Measurements from ENCODE around the gene TRIP10. TPM values are rescaled to one million over a fixed set of nuclear protein-coding genes. Genes with fewer than 3 reads are reported as not detected.

Gene TRIP10
- total RNA-seq, 4 donors from 2014 or later, result 48.9 to 65.8 (median 58.8) TPM

GRCh38 chr19:6711078-6711361, 28.5 kb upstream of the TRIP10 start:
- Histone ChIP-seq H3K27ac (no peak overlapping the region), H3K27me3 (no peaks in the 10 kb centered on the region), H3K36me3 (no peaks in the 10 kb centered on the region), H3K4me3 (replicated peaks in 1 of 3) (no peak overlapping the region), H3K9me3 (no peaks in the 10 kb centered on the region), H3K4me1 (no peaks in the 10 kb centered on the region)
- TF ChIP-seq, protein P1, sequence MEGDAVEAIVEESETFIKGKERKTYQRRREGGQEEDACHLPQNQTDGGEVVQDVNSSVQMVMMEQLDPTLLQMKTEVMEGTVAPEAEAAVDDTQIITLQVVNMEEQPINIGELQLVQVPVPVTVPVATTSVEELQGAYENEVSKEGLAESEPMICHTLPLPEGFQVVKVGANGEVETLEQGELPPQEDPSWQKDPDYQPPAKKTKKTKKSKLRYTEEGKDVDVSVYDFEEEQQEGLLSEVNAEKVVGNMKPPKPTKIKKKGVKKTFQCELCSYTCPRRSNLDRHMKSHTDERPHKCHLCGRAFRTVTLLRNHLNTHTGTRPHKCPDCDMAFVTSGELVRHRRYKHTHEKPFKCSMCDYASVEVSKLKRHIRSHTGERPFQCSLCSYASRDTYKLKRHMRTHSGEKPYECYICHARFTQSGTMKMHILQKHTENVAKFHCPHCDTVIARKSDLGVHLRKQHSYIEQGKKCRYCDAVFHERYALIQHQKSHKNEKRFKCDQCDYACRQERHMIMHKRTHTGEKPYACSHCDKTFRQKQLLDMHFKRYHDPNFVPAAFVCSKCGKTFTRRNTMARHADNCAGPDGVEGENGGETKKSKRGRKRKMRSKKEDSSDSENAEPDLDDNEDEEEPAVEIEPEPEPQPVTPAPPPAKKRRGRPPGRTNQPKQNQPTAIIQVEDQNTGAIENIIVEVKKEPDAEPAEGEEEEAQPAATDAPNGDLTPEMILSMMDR (IDR thresholded peaks at IDR 0.05), result no peak
- TF ChIP-seq POLR2A (IDR thresholded peaks at IDR 0.05), result no peak
- WGBS, 2 donors, result 28 to 41% methylated on average over 8 to 9 of the region's 9 CpGs
- intact Hi-C loops (cut with DNase I), result no loop called here
- no peak for DNase-seq

- no peaks in the 10 kb centered on the region for H3K27me3 ChIP-seq
- no peaks in the 10 kb centered on the region for H3K4me1 ChIP-seq
- H3K36me3 ChIP-seq, result no peaks in the 10 kb centered on the region
- H3K4me3 ChIP-seq (replicated peaks in 1 of 3), result no peak overlapping the region
- no peak for TF ChIP-seq POLR2A (IDR thresholded peaks at IDR 0.05)
- TF ChIP-seq, protein P1 (IDR thresholded peaks at IDR 0.05), result no peak
- no peaks in the 10 kb centered on the region for H3K9me3 ChIP-seq
- intact Hi-C loops (cut with DNase I), result no loop called here
- WGBS, 2 donors, result 74 to 77% methylated on average over 5 to 10 of the region's 10 CpGs
- DNase-seq, result no peak
- H3K27ac ChIP-seq, result no peak overlapping the region
These were observed 27.9 kb upstream of the TRIP10 start for GRCh38 chr19:6711605-6712004.

DNA sequence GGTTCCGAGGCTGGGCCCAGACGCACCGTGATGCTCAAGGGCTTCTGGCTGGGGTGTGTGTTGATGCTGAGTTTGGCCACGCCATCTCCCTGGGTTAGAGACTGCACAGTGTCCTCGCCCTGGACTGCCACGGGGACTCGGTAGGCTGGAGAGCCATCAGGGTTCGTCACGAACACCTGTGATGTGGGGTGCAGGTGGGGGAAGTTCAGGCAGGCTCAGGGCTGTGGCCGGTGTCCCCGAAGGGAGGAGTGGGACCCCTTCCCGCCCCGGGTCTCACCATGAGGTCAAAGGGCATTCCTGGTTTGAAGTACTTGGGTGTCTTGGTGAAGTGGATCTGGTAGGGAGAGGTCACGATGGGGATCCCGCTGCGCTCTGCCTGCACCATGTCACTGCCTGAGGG, 27.2 kb upstream of the TRIP10 start:
- no peak for DNase-seq
- no peaks in the 10 kb centered on the region for H3K27me3 ChIP-seq

GRCh38 chr19:6712692-6713670, 26.5 kb upstream of the TRIP10 start:
- no peaks in the 10 kb centered on the region for H3K9me3 ChIP-seq
- 88 to 90% methylated on average over 12 to 20 of the region's 20 CpGs for WGBS, 2 donors
- H3K27ac ChIP-seq, result no peak overlapping the region
- TF ChIP-seq, protein P1 (IDR thresholded peaks at IDR 0.05), result no peak
- TF ChIP-seq POLR2A (IDR thresholded peaks at IDR 0.05), result no peak
- no peaks in the 10 kb centered on the region for H3K4me1 ChIP-seq
- H3K36me3 ChIP-seq, result no peaks in the 10 kb centered on the region
- intact Hi-C loops (cut with DNase I), result no loop called here
- H3K4me3 ChIP-seq (replicated peaks in 1 of 3), result no peak overlapping the region
- no peaks in the 10 kb centered on the region for H3K27me3 ChIP-seq
- DNase-seq, result no peak

More for the DNA sequence above, 27.2 kb upstream of the TRIP10 start:
- Histone ChIP-seq H3K4me3 (replicated peaks in 1 of 3) (no peak overlapping the region), H3K36me3 (no peaks in the 10 kb centered on the region), H3K27ac (no peak overlapping the region), H3K4me1 (no peaks in the 10 kb centered on the region), H3K9me3 (no peaks in the 10 kb centered on the region)
- intact Hi-C loops (cut with DNase I), result no loop called here
- TF ChIP-seq POLR2A (IDR thresholded peaks at IDR 0.05), result no peak
- 81 to 87% methylated on average over 5 to 16 of the region's 16 CpGs for WGBS, 2 donors

- no peaks in the 10 kb centered on the region for H3K9me3 ChIP-seq
- no peaks in the 10 kb centered on the region for H3K4me1 ChIP-seq
- DNase-seq, result peak; percentile 21 to 27
- WGBS, 2 donors, result 50 to 56% methylated on average over 18 to 19 of the region's 24 CpGs
- no peaks in the 10 kb centered on the region for H3K27me3 ChIP-seq
- TF ChIP-seq, protein P1 (IDR thresholded peaks at IDR 0.05), result no peak
- no peak for TF ChIP-seq POLR2A (IDR thresholded peaks at IDR 0.05)
- H3K4me3 ChIP-seq (replicated peaks in 1 of 3), result no peak overlapping the region
- H3K27ac ChIP-seq, result no peak overlapping the region
- no peaks in the 10 kb centered on the region for H3K36me3 ChIP-seq
- intact Hi-C loops (cut with DNase I), result no loop called here
These were observed 25.4 kb upstream of the TRIP10 start for GRCh38 chr19:6713773-6714692.

All from thyroid gland (tissue), 4 donors.